Measurements from ENCODE around the gene SLC19A3.
A peak's percentile ranks its signal among the peaks of the same experiment; 100 is the strongest.

The SLC19A3 gene

GRCh38 chr2:227665189-227665940, 52.5 kb downstream of the SLC19A3 start:
- no peak overlapping the region for H3K9ac ChIP-seq (ENCODE audit: low read depth, low read length)

GRCh38 chr2:227661827-227662226, 56.0 kb downstream of the SLC19A3 start:
- Histone ChIP-seq H3K27me3 (ENCODE audit: control insufficient read depth, insufficient read depth, low read length) (no peaks in the 10 kb centered on the region), H3K9me3 (ENCODE audit: control insufficient read depth, insufficient read depth, low read length) (no peaks in the 10 kb centered on the region), H3K36me3 (ENCODE audit: control insufficient read depth, insufficient read depth, low read length) (no peaks in the 10 kb centered on the region), H3K4me1 (ENCODE audit: control insufficient read depth, insufficient read depth, low read length) (peaks cover 15% of the 10 kb centered on the region), H3K27ac (ENCODE audit: low read depth, low read length) (no peak overlapping the region), H3K9ac (ENCODE audit: low read depth, low read length) (no peak overlapping the region), H3K4me3 (ENCODE audit: low read depth, low read length) (no peak overlapping the region)

More at GRCh38 chr2:227665189-227665940, 52.5 kb downstream of the SLC19A3 start:
- peaks cover 15% of the 10 kb centered on the region for H3K4me1 ChIP-seq (ENCODE audit: control insufficient read depth, insufficient read depth, low read length)
- H3K4me3 ChIP-seq (ENCODE audit: low read depth, low read length): no peak overlapping the region
- H3K27ac ChIP-seq (ENCODE audit: low read depth, low read length): no peak overlapping the region
- H3K9me3 ChIP-seq (ENCODE audit: control insufficient read depth, insufficient read depth, low read length): no peaks in the 10 kb centered on the region
- no peaks in the 10 kb centered on the region for H3K36me3 ChIP-seq (ENCODE audit: control insufficient read depth, insufficient read depth, low read length)
- no peaks in the 10 kb centered on the region for H3K27me3 ChIP-seq (ENCODE audit: control insufficient read depth, insufficient read depth, low read length)

- peak overlapping the region; percentile 33 for H3K27ac ChIP-seq (ENCODE audit: low read depth, low read length)
- no peak overlapping the region for H3K9ac ChIP-seq (ENCODE audit: low read depth, low read length)
- no peaks in the 10 kb centered on the region for H3K36me3 ChIP-seq (ENCODE audit: control insufficient read depth, insufficient read depth, low read length)
- H3K4me3 ChIP-seq (ENCODE audit: low read depth, low read length): no peak overlapping the region
- no peaks in the 10 kb centered on the region for H3K9me3 ChIP-seq (ENCODE audit: control insufficient read depth, insufficient read depth, low read length)
- peaks cover 15% of the 10 kb centered on the region for H3K4me1 ChIP-seq (ENCODE audit: control insufficient read depth, insufficient read depth, low read length)
- H3K27me3 ChIP-seq (ENCODE audit: control insufficient read depth, insufficient read depth, low read length): no peaks in the 10 kb centered on the region
Measured at GRCh38 chr2:227661025-227661649, 56.7 kb downstream of the SLC19A3 start.

- H3K27ac ChIP-seq (ENCODE audit: low read depth, low read length): no peak overlapping the region
- H3K4me1 ChIP-seq (ENCODE audit: control insufficient read depth, insufficient read depth, low read length): peaks cover 15% of the 10 kb centered on the region
- H3K4me3 ChIP-seq (ENCODE audit: low read depth, low read length): no peak overlapping the region
- H3K9ac ChIP-seq (ENCODE audit: low read depth, low read length): no peak overlapping the region
- H3K36me3 ChIP-seq (ENCODE audit: control insufficient read depth, insufficient read depth, low read length): no peaks in the 10 kb centered on the region
- no peaks in the 10 kb centered on the region for H3K27me3 ChIP-seq (ENCODE audit: control insufficient read depth, insufficient read depth, low read length)
- no peaks in the 10 kb centered on the region for H3K9me3 ChIP-seq (ENCODE audit: control insufficient read depth, insufficient read depth, low read length)
Measured at GRCh38 chr2:227657199-227657845, 60.5 kb downstream of the SLC19A3 start.

GRCh38 chr2:227655454-227655853, 62.4 kb downstream of the SLC19A3 start:
- H3K4me3 ChIP-seq (ENCODE audit: low read depth, low read length): no peak overlapping the region
- no peak overlapping the region for H3K9ac ChIP-seq (ENCODE audit: low read depth, low read length)
- H3K4me1 ChIP-seq (ENCODE audit: control insufficient read depth, insufficient read depth, low read length): no peaks in the 10 kb centered on the region
- no peaks in the 10 kb centered on the region for H3K9me3 ChIP-seq (ENCODE audit: control insufficient read depth, insufficient read depth, low read length)
- no peaks in the 10 kb centered on the region for H3K27me3 ChIP-seq (ENCODE audit: control insufficient read depth, insufficient read depth, low read length)
- H3K27ac ChIP-seq (ENCODE audit: low read depth, low read length): no peak overlapping the region
- no peaks in the 10 kb centered on the region for H3K36me3 ChIP-seq (ENCODE audit: control insufficient read depth, insufficient read depth, low read length)

- no peak overlapping the region for H3K4me3 ChIP-seq (ENCODE audit: low read depth, low read length)
- no peaks in the 10 kb centered on the region for H3K4me1 ChIP-seq (ENCODE audit: control insufficient read depth, insufficient read depth, low read length)
- H3K27me3 ChIP-seq (ENCODE audit: control insufficient read depth, insufficient read depth, low read length): no peaks in the 10 kb centered on the region
- no peaks in the 10 kb centered on the region for H3K36me3 ChIP-seq (ENCODE audit: control insufficient read depth, insufficient read depth, low read length)
- no peaks in the 10 kb centered on the region for H3K9me3 ChIP-seq (ENCODE audit: control insufficient read depth, insufficient read depth, low read length)
- no peak overlapping the region for H3K9ac ChIP-seq (ENCODE audit: low read depth, low read length)
- no peak overlapping the region for H3K27ac ChIP-seq (ENCODE audit: low read depth, low read length)
Measured at GRCh38 chr2:227654426-227654825, 63.4 kb downstream of the SLC19A3 start.

GRCh38 chr2:227653419-227653818, 64.4 kb downstream of the SLC19A3 start:
- no peak overlapping the region for H3K9ac ChIP-seq (ENCODE audit: low read depth, low read length)
- no peaks in the 10 kb centered on the region for H3K4me1 ChIP-seq (ENCODE audit: control insufficient read depth, insufficient read depth, low read length)
- no peak overlapping the region for H3K27ac ChIP-seq (ENCODE audit: low read depth, low read length)
- H3K9me3 ChIP-seq (ENCODE audit: control insufficient read depth, insufficient read depth, low read length): no peaks in the 10 kb centered on the region
- H3K4me3 ChIP-seq (ENCODE audit: low read depth, low read length): no peak overlapping the region
- H3K36me3 ChIP-seq (ENCODE audit: control insufficient read depth, insufficient read depth, low read length): no peaks in the 10 kb centered on the region
- H3K27me3 ChIP-seq (ENCODE audit: control insufficient read depth, insufficient read depth, low read length): no peaks in the 10 kb centered on the region

- Histone ChIP-seq H3K36me3 (ENCODE audit: control insufficient read depth, insufficient read depth, low read length) (no peaks in the 10 kb centered on the region), H3K27ac (ENCODE audit: low read depth, low read length) (no peak overlapping the region), H3K4me3 (ENCODE audit: low read depth, low read length) (no peak overlapping the region), H3K9me3 (ENCODE audit: control insufficient read depth, insufficient read depth, low read length) (no peaks in the 10 kb centered on the region), H3K9ac (ENCODE audit: low read depth, low read length) (no peak overlapping the region), H3K4me1 (ENCODE audit: control insufficient read depth, insufficient read depth, low read length) (no peaks in the 10 kb centered on the region), H3K27me3 (ENCODE audit: control insufficient read depth, insufficient read depth, low read length) (no peaks in the 10 kb centered on the region)
Measured at GRCh38 chr2:227643990-227644551, 73.8 kb downstream of the SLC19A3 start.

GRCh38 chr2:227642656-227643055, 75.2 kb downstream of the SLC19A3 start:
- Histone ChIP-seq H3K36me3 (ENCODE audit: control insufficient read depth, insufficient read depth, low read length) (no peaks in the 10 kb centered on the region), H3K27ac (ENCODE audit: low read depth, low read length) (no peak overlapping the region), H3K9me3 (ENCODE audit: control insufficient read depth, insufficient read depth, low read length) (no peaks in the 10 kb centered on the region), H3K4me1 (ENCODE audit: control insufficient read depth, insufficient read depth, low read length) (no peaks in the 10 kb centered on the region), H3K27me3 (ENCODE audit: control insufficient read depth, insufficient read depth, low read length) (no peaks in the 10 kb centered on the region), H3K4me3 (ENCODE audit: low read depth, low read length) (no peak overlapping the region), H3K9ac (ENCODE audit: low read depth, low read length) (no peak overlapping the region)

- no peak overlapping the region for H3K27ac ChIP-seq (ENCODE audit: low read depth, low read length)
- no peak overlapping the region for H3K9ac ChIP-seq (ENCODE audit: low read depth, low read length)
- no peaks in the 10 kb centered on the region for H3K36me3 ChIP-seq (ENCODE audit: control insufficient read depth, insufficient read depth, low read length)
- no peaks in the 10 kb centered on the region for H3K27me3 ChIP-seq (ENCODE audit: control insufficient read depth, insufficient read depth, low read length)
- no peak overlapping the region for H3K4me3 ChIP-seq (ENCODE audit: low read depth, low read length)
- H3K4me1 ChIP-seq (ENCODE audit: control insufficient read depth, insufficient read depth, low read length): no peaks in the 10 kb centered on the region
- no peaks in the 10 kb centered on the region for H3K9me3 ChIP-seq (ENCODE audit: control insufficient read depth, insufficient read depth, low read length)
Measured at GRCh38 chr2:227634201-227634600, 83.6 kb downstream of the SLC19A3 start.

All from HUES48 (cell line).